HCT116 (cell line): ENCODE results near the gene RIPK3. TPM values are rescaled to one million over a fixed set of nuclear protein-coding genes. Genes with fewer than 3 reads are reported as not detected.
A peak's percentile ranks its signal among the peaks of the same experiment; 100 is the strongest.

Source experiments
- ATAC-seq: fragments of 200-7000 bp; cut with Tn5 transposase; 2 replicates; pipeline ENCODE4 v1.9.1; 2020; ENCODE audit warnings: mild to moderate bottlenecking, moderate library complexity
- BruUV-seq: library from RNA; stranded (reverse); fragments of 400-500 nt; replicated peaks from 2 replicates; lab custom pipeline; 2021; lab: Mats Ljungman, UMichigan
- CTCF ChIA-PET: fragments of 300-600 bp; sonication (Branson Sonifier 250); formaldehyde crosslinking; loops from one replicate; lab custom pipeline; 2021; ENCODE audit warnings: antibody characterized with exemption; lab: Charles Lee
- POLR2A ChIA-PET: fragments of 300-600, 350-600 bp; sonication (Branson Sonifier 250); formaldehyde crosslinking; loops from one replicate; lab custom pipeline; 2021; ENCODE audit warnings: antibody characterized with exemption; lab: Charles Lee
- RAD21 ChIA-PET, 2 experiments: fragments of 300-600 bp; sonication (Branson Sonifier 250); formaldehyde crosslinking; loops; one replicate each; lab custom pipeline; 2023; ENCODE audit warnings: low total read pairs in 2 of 2; ENCODE audit not compliant: uncharacterized antibody in 2 of 2, unreplicated experiment in 2 of 2, low non-redundant PET in 1 of 2; lab: Charles Lee
- DNase-seq: peaks from one replicate; pipeline ENCODE4 v3.0.0-alpha.2; 2010; ENCODE audit warnings: low read depth, low spot score
- H2AFZ ChIP-seq: fragments of 200-600 bp; shearing (Covaris generic), sonication (generic); 2 replicates; pipeline ENCODE4 v1.6.1; 2017; ENCODE audit warnings: low read depth, mixed run types, mixed read lengths, antibody characterized with exemption, low read length; ENCODE audit not compliant: poor library complexity, severe bottlenecking
- H3K27ac ChIP-seq: 2 replicates; pipeline ENCODE4 v1.5.1; 2012; ENCODE audit warnings: low read depth, low read length
- H3K27me3 ChIP-seq: fragments of 200-600 bp; sonication (generic); 2 replicates; pipeline ENCODE4 v1.6.1; 2016; ENCODE audit warnings: mixed run types, low read length, mixed read lengths; ENCODE audit not compliant: insufficient read depth
- H3K36me3 ChIP-seq, 2 experiments: fragments of 200-500 bp in 1 of 2; fragments of 200-600 bp in 1 of 2; sonication (Bioruptor generic) in 1 of 2; sonication (generic) in 1 of 2; 2 replicates each; pipeline versions ENCODE4 v1.5.1 to v1.6.1; 2014 to 2016; ENCODE audit warnings: low read length in 2 of 2, inconsistent platforms in 1 of 2, mixed read lengths in 1 of 2, mixed run types in 1 of 2; ENCODE audit not compliant: insufficient read depth in 2 of 2, control insufficient read depth in 1 of 2
- H3K4me1 ChIP-seq, 2 experiments: fragments of 200-600 bp in 1 of 2; sonication (generic) in 1 of 2; 2 replicates each; pipeline versions ENCODE4 v1.5.1 to v1.6.1; 2012 to 2017; ENCODE audit warnings: low read length in 2 of 2, inconsistent platforms in 1 of 2, mild to moderate bottlenecking in 1 of 2, mixed read lengths in 1 of 2, mixed run types in 1 of 2, moderate library complexity in 1 of 2; ENCODE audit not compliant: insufficient read depth in 2 of 2, control insufficient read depth in 1 of 2
- H3K4me2 ChIP-seq: fragments of 200-600 bp; sonication (generic); 2 replicates; pipeline ENCODE4 v1.6.1; 2017; ENCODE audit warnings: mixed run types, low read length, mixed read lengths
- H3K4me3 ChIP-seq, 2 experiments: fragments of 200-600 bp in 1 of 2; sonication (generic) in 1 of 2; replicated peaks in 1 of 2; 2 replicates each; pipeline ENCODE4 v1.5.1; 2011 to 2016; ENCODE audit warnings: low read length in 2 of 2, control low read depth in 1 of 2, low read depth in 1 of 2, mild to moderate bottlenecking in 1 of 2, mixed read lengths in 1 of 2, mixed run types in 1 of 2
- H3K79me2 ChIP-seq: fragments of 200-600 bp; sonication (generic); 2 replicates; pipeline ENCODE4 v1.6.1; 2017; ENCODE audit warnings: mild to moderate bottlenecking, mixed run types, low read length, moderate library complexity, mixed read lengths; ENCODE audit not compliant: insufficient read depth
- H3K9ac ChIP-seq: fragments of 200-600 bp; sonication (generic); 2 replicates; pipeline ENCODE4 v1.6.1; 2016; ENCODE audit warnings: low read length, mixed read lengths
- H3K9me2 ChIP-seq: fragments of 200-600 bp; sonication (generic), shearing (Covaris generic); 2 replicates; pipeline ENCODE4 v1.6.1; 2017; ENCODE audit warnings: mixed run types, mild to moderate bottlenecking, moderate library complexity; ENCODE audit not compliant: insufficient read depth
- H3K9me3 ChIP-seq, 2 experiments: fragments of 200-500 bp in 1 of 2; fragments of 200-600 bp in 1 of 2; sonication (Bioruptor generic) in 1 of 2; sonication (generic) in 1 of 2; 2 replicates each; pipeline ENCODE4 v1.6.1; 2014 to 2017; ENCODE audit warnings: low read length in 2 of 2, mixed read lengths in 2 of 2, inconsistent platforms in 1 of 2, low read depth in 1 of 2, mild to moderate bottlenecking in 1 of 2, mixed run types in 1 of 2, moderate library complexity in 1 of 2; ENCODE audit not compliant: control insufficient read depth in 1 of 2, insufficient read depth in 1 of 2
- H4K20me1 ChIP-seq: fragments of 200-600 bp; sonication (generic), shearing (Covaris generic); 2 replicates; pipeline ENCODE4 v1.6.1; 2017; ENCODE audit warnings: mixed run types, mild to moderate bottlenecking, moderate library complexity; ENCODE audit not compliant: insufficient read depth
- CBX3 ChIP-seq: IDR thresholded peaks from 2 replicates; pipeline ENCODE4 v1.6.1; 2012; ENCODE audit warnings: low read depth
- CEBPB ChIP-seq: IDR thresholded peaks from 2 replicates; pipeline ENCODE4 v1.6.1; 2012; ENCODE audit warnings: low read depth
- EGR1 ChIP-seq: IDR thresholded peaks from 2 replicates; pipeline ENCODE4 v1.6.1; 2012; ENCODE audit warnings: low read depth
- EZH2 ChIP-seq: fragments of 200-600 bp; sonication (generic); IDR thresholded peaks from 2 replicates; pipeline ENCODE4 v1.6.1; 2017; ENCODE audit warnings: antibody characterized with exemption, mixed run types
- EZH2phosphoT487 ChIP-seq: fragments of 200-600 bp; IDR thresholded peaks from 2 replicates; pipeline ENCODE4 v1.6.1; 2018; ENCODE audit warnings: antibody characterized with exemption, borderline replicate concordance
- FOSL1 ChIP-seq: IDR thresholded peaks from 2 replicates; pipeline ENCODE4 v1.6.1; 2012; ENCODE audit warnings: low read depth
- JUND ChIP-seq: IDR thresholded peaks from 2 replicates; pipeline ENCODE4 v1.6.1; 2012
- POLR2A ChIP-seq: IDR thresholded peaks from 2 replicates; pipeline ENCODE4 v1.7.0; 2011; ENCODE audit warnings: borderline replicate concordance; ENCODE audit not compliant: insufficient read depth, insufficient read length; ENCODE audit errors: extremely low read depth
- POLR2AphosphoS5 ChIP-seq: IDR thresholded peaks from 2 replicates; pipeline ENCODE4 v1.6.1; 2011; ENCODE audit warnings: mild to moderate bottlenecking, low read depth, low read length, moderate library complexity
- RAD21 ChIP-seq: IDR thresholded peaks from 2 replicates; pipeline ENCODE4 v1.6.1; 2012; ENCODE audit warnings: low read depth, mild to moderate bottlenecking
- SIN3A ChIP-seq: IDR thresholded peaks from 2 replicates; pipeline ENCODE4 v1.6.1; 2012; ENCODE audit warnings: low read depth
- SP1 ChIP-seq: IDR thresholded peaks from 2 replicates; pipeline ENCODE4 v1.6.1; 2012; ENCODE audit warnings: low read depth
- TCF7L2 ChIP-seq: IDR thresholded peaks from 2 replicates; pipeline ENCODE4 v1.7.0; 2011; ENCODE audit warnings: borderline replicate concordance, inconsistent platforms; ENCODE audit not compliant: insufficient read depth, insufficient read length; ENCODE audit errors: extremely low read depth
- ZFX ChIP-seq: fragments of 450-650 bp; IDR thresholded peaks from 2 replicates; pipeline ENCODE4 v1.6.1; 2017
- ZNF274 ChIP-seq: fragments of 200-500 bp; sonication (Bioruptor generic); IDR thresholded peaks from 2 replicates; pipeline ENCODE4 v1.6.1; 2014; ENCODE audit warnings: mild to moderate bottlenecking, low read depth, low read length, inconsistent platforms
- intact Hi-C: fragments of 100-400 bp; cut with micrococcal nuclease; formaldehyde crosslinking; loops from 2 replicates; pipeline ENCODE4 v1.10.0; 2022
- total RNA-seq: library from RNA; stranded (reverse); gene quantifications from one replicate; pipeline ENCODE4 v1.2.1, GENCODE V29; 2021; ENCODE audit not compliant: unreplicated experiment
- TF ChIP-seq, protein P1 (sequence below), 3 experiments: fragments of 200-600 bp in 1 of 3; sonication (generic) in 1 of 3; IDR thresholded peaks in 2 of 3; conservative IDR thresholded peaks in 1 of 3; 2 replicates each; pipeline ENCODE4 v1.5.1; 2012 to 2017; ENCODE audit warnings: low read depth in 2 of 3, low read length in 2 of 3, antibody characterized with exemption in 1 of 3, borderline replicate concordance in 1 of 3, control low read depth in 1 of 3, mild to moderate bottlenecking in 1 of 3, mixed read lengths in 1 of 3, mixed run types in 1 of 3, moderate library complexity in 1 of 3; ENCODE audit not compliant: insufficient read depth in 1 of 3
- TF ChIP-seq, protein P2 (sequence below): IDR thresholded peaks from 2 replicates; pipeline ENCODE4 v1.6.1; 2012
- TF ChIP-seq, protein P3 (sequence below): IDR thresholded peaks from 2 replicates; pipeline ENCODE4 v1.6.1; 2012; ENCODE audit warnings: low read depth
- TF ChIP-seq, protein P4 (sequence below): IDR thresholded peaks from 2 replicates; pipeline ENCODE4 v1.6.1; 2012

Gene RIPK3
- total RNA-seq, 1 experiment from 2014 or later, result not detected

DNA sequence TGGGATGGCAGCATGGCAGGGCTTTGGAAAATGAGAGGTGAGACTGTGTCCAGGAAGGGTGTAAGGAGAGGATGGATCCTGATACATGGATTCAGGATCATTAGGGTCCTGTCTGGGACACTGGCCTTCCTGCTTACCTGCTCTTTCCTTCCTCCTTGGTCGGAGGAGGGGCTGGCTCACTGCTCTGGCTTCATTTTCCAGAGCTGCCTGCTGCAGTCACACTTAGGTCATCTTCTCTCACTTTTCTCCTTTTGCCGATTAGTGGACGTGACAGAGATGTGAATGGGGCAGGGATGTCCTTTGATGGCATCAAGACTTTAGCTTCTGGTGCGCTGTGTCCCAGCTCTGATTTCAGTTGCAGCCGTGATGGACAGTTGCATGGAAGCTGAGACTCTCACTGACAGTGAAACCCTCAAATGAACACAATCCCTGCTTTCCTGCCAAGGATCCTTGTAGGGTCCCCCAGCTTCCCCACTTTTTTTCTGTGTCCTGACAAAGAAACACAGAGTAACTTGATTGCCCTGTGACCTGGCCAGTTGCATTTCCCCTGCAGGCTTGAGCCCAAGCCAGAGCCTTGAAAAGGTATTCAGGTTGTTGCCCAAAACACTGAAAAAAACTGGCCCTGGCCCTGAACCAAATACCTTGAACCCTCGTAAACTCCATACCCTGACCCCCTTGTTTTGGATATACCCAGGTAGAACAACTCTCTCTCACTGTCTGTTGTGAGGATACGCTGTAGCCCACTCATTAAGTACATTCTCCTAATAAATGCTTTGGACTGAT is 31.3 kb downstream of the RIPK3 start:
- DNase-seq, result no peak
- 0 out of 2 replicates have a peak overlapping the region, but pooled peaks have one; percentile 19 for H3K27ac ChIP-seq
- TF ChIP-seq FOSL1 (no peak), EZH2phosphoT487 (no peak), SP1 (no peak), TCF7L2 (no peak), POLR2A (no peak), CBX3 (no peak), SIN3A (no peak), POLR2AphosphoS5 (no peak), CEBPB (no peak), JUND (no peak), ZNF274 (no peak), EGR1 (no peak), EZH2 (no peak), ZFX (no peak), RAD21 (no peak)
- TF ChIP-seq, protein P1, sequence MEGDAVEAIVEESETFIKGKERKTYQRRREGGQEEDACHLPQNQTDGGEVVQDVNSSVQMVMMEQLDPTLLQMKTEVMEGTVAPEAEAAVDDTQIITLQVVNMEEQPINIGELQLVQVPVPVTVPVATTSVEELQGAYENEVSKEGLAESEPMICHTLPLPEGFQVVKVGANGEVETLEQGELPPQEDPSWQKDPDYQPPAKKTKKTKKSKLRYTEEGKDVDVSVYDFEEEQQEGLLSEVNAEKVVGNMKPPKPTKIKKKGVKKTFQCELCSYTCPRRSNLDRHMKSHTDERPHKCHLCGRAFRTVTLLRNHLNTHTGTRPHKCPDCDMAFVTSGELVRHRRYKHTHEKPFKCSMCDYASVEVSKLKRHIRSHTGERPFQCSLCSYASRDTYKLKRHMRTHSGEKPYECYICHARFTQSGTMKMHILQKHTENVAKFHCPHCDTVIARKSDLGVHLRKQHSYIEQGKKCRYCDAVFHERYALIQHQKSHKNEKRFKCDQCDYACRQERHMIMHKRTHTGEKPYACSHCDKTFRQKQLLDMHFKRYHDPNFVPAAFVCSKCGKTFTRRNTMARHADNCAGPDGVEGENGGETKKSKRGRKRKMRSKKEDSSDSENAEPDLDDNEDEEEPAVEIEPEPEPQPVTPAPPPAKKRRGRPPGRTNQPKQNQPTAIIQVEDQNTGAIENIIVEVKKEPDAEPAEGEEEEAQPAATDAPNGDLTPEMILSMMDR (IDR thresholded peaks at IDR 0.05 in 2 of 3, conservative IDR thresholded peaks at IDR 0.05 in 1 of 3; ENCODE audit: borderline replicate concordance in 1 of 3, insufficient read depth in 1 of 3, low read depth in 2 of 3, low read length in 2 of 3), result no peak
- TF ChIP-seq, protein P2, sequence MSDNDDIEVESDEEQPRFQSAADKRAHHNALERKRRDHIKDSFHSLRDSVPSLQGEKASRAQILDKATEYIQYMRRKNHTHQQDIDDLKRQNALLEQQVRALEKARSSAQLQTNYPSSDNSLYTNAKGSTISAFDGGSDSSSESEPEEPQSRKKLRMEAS, result no peak
- TF ChIP-seq, protein P3, sequence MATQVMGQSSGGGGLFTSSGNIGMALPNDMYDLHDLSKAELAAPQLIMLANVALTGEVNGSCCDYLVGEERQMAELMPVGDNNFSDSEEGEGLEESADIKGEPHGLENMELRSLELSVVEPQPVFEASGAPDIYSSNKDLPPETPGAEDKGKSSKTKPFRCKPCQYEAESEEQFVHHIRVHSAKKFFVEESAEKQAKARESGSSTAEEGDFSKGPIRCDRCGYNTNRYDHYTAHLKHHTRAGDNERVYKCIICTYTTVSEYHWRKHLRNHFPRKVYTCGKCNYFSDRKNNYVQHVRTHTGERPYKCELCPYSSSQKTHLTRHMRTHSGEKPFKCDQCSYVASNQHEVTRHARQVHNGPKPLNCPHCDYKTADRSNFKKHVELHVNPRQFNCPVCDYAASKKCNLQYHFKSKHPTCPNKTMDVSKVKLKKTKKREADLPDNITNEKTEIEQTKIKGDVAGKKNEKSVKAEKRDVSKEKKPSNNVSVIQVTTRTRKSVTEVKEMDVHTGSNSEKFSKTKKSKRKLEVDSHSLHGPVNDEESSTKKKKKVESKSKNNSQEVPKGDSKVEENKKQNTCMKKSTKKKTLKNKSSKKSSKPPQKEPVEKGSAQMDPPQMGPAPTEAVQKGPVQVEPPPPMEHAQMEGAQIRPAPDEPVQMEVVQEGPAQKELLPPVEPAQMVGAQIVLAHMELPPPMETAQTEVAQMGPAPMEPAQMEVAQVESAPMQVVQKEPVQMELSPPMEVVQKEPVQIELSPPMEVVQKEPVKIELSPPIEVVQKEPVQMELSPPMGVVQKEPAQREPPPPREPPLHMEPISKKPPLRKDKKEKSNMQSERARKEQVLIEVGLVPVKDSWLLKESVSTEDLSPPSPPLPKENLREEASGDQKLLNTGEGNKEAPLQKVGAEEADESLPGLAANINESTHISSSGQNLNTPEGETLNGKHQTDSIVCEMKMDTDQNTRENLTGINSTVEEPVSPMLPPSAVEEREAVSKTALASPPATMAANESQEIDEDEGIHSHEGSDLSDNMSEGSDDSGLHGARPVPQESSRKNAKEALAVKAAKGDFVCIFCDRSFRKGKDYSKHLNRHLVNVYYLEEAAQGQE, result no peak
- TF ChIP-seq, protein P4, sequence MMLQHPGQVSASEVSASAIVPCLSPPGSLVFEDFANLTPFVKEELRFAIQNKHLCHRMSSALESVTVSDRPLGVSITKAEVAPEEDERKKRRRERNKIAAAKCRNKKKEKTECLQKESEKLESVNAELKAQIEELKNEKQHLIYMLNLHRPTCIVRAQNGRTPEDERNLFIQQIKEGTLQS, result no peak

More for the DNA sequence above, 31.3 kb downstream of the RIPK3 start:
- peaks cover 7 to 16% of the 10 kb centered on the region in 2 experiments for H3K4me1 ChIP-seq
- no peak overlapping the region for H2AFZ ChIP-seq
- no peaks in the 10 kb centered on the region for H3K79me2 ChIP-seq
- H3K36me3 ChIP-seq, result peaks cover 24 to 28% of the 10 kb centered on the region in 2 experiments; a peak in 3 of 4 replicates
- H3K4me2 ChIP-seq, result peak overlapping the region; percentile 57
- no peak overlapping the region for H3K4me3 ChIP-seq
- intact Hi-C loops, result no loop called here
- ChIA-PET CTCF (interaction anchor here (0.6 to 3.3 kb wide), 23 partner anchors 8 to 250 kb away, joined by 3 to 59 read pairs (median 4); partner anchors contain the start of genes CHMP4A, DHRS1, MDP1 and NOP9), RAD21 (interaction anchor here in 1 of 2 experiments (1.0 kb wide), 2 partner anchors 123 to 250 kb away, joined by 3 read pairs; no protein-coding TSS in a partner anchor), POLR2A (interaction anchor here (0.8 to 1.9 kb wide), 3 partner anchors 10 to 123 kb away, joined by 3 to 7 read pairs (median 4); partner anchors contain the start of gene TINF2)
- no peaks in the 10 kb centered on the region for H3K9me3 ChIP-seq
- H3K9ac ChIP-seq, result peak overlapping the region; percentile 29; the same call in 1 of the 2 replicates
- ATAC-seq, result peak; percentile 28
- H4K20me1 ChIP-seq, result no peaks in the 10 kb centered on the region
- no TSS peak for BruUV-seq
- H3K9me2 ChIP-seq, result no peaks in the 10 kb centered on the region
- no peaks in the 10 kb centered on the region for H3K27me3 ChIP-seq
